ENCODE measurements around the gene SAMD10.
"Not testable (repeated sequence)": the region's sequence is repeated elsewhere in the genome, so short reads cannot be mapped to it uniquely, and the experiment has no call there.

Gene SAMD10

GRCh38 chr20:63973636-63974401 lies 5.6 kb downstream of the SAMD10 start:
- TF ChIP-seq EZH2phosphoT487 (IDR thresholded peaks at IDR 0.05; ENCODE audit: low read length) (no peak), CTCF (IDR thresholded peaks at IDR 0.05; ENCODE audit: low read length) (peak; percentile 97), EZH2 (optimal IDR thresholded peaks at IDR 0.05; ENCODE audit: low read depth, low read length) (no peak)
- Histone ChIP-seq H3K36me3 (replicated peaks; ENCODE audit: insufficient read depth, low read length) (no peaks in the 10 kb centered on the region), H3K9ac (ENCODE audit: low read length) (peak overlapping the region; percentile 22; the same call in 1 of the 2 replicates), H3K9me2 (replicated peaks; ENCODE audit: insufficient read depth, low read length) (no peaks in the 10 kb centered on the region), H2AFZ (ENCODE audit: low read length) (peak overlapping the region; percentile 69; the same call in 1 of the 2 replicates), H3F3A (ENCODE audit: insufficient read depth, low read length) (peaks cover 1% of the 10 kb centered on the region; the same call in 1 of the 2 replicates), H3K9me3 (replicated peaks; ENCODE audit: insufficient read depth, low read length) (no peaks in the 10 kb centered on the region), H3K4me1 (ENCODE audit: low read length) (peaks cover 5% of the 10 kb centered on the region), H3K4me2 (ENCODE audit: low read depth, low read length) (peak overlapping the region; percentile 93), H3K79me2 (ENCODE audit: low read length) (peaks cover 4% of the 10 kb centered on the region), H4K20me1 (ENCODE audit: insufficient read depth, low read length) (no peaks in the 10 kb centered on the region), H3K27me3 (replicated peaks; ENCODE audit: insufficient read depth, low read length) (peaks cover 5% of the 10 kb centered on the region; the same call in 1 of the 2 replicates), H3K4me3 (ENCODE audit: low read length) (peak overlapping the region; percentile 48), H3K27ac (ENCODE audit: low read length) (no peak overlapping the region)
- peak; percentile 85 for DNase-seq

GRCh38 chr20:63973160-63973479 lies 6.3 kb downstream of the SAMD10 start:
- H3K4me3 ChIP-seq (ENCODE audit: low read length) = no peak overlapping the region
- H3K27me3 ChIP-seq (replicated peaks; ENCODE audit: insufficient read depth, low read length) = peaks cover 5% of the 10 kb centered on the region; the same call in 1 of the 2 replicates
- H3K9ac ChIP-seq (ENCODE audit: low read length) = no peak overlapping the region
- TF ChIP-seq EZH2phosphoT487 (IDR thresholded peaks at IDR 0.05; ENCODE audit: low read length) = no peak
- H2AFZ ChIP-seq (ENCODE audit: low read length) = no peak overlapping the region
- no peaks in the 10 kb centered on the region for H4K20me1 ChIP-seq (ENCODE audit: insufficient read depth, low read length)
- H3K79me2 ChIP-seq (ENCODE audit: low read length) = peaks cover 8% of the 10 kb centered on the region
- no peaks in the 10 kb centered on the region for H3K9me3 ChIP-seq (replicated peaks; ENCODE audit: insufficient read depth, low read length)
- no peaks in the 10 kb centered on the region; the same call in 1 of the 2 replicates for H3F3A ChIP-seq (ENCODE audit: insufficient read depth, low read length)
- no peak overlapping the region for H3K27ac ChIP-seq (ENCODE audit: low read length)
- peak overlapping the region; percentile 93; the same call in 1 of the 2 replicates for H3K4me2 ChIP-seq (ENCODE audit: low read depth, low read length)
- no peak for DNase-seq
- H3K4me1 ChIP-seq (ENCODE audit: low read length) = peaks cover 9% of the 10 kb centered on the region
- no peaks in the 10 kb centered on the region for H3K36me3 ChIP-seq (replicated peaks; ENCODE audit: insufficient read depth, low read length)
- H3K9me2 ChIP-seq (replicated peaks; ENCODE audit: insufficient read depth, low read length) = no peaks in the 10 kb centered on the region

DNA sequence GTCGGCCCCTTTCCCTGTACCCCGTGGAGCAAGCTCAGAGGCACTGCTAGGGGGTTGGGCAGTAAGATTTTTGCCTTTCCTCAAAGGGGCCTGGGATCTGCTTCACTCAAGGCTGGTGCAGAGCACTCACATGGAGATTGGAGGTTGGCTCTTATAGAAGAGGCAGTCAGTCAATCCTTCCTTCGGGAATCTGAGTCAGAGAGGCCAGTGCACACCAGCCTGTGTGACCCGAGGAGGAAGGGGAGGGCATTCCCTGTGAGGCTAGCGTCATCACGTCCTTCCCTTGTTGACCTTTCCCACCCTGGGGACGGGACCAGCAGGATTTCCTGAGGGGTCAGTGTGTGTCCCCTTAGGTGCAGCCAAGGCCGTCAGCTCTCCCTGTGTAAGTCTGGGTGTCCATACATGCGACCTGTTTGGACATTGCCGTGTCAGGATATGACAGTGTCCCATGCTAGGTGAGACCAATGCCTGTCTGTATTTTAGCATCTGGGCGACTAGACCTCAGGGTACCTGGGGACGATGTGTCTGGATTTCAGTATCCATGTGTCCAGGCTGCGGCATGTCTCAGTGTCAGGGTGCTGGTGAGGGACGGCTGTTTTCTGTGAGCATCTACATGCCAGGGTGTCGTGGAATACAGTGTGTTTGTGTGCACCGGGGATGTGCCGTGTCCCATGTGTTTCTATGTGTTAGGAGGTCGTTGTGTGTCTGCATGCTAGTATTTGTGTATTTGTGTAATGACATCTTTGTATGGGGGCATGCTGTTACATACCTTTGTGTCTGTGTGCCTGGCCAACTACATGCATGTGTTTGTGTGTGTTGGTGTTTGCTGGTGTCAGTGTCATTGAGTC lies 6.9 kb downstream of the SAMD10 start:
- Histone ChIP-seq H3K9ac (ENCODE audit: low read length) (no peak overlapping the region), H3K79me2 (ENCODE audit: low read length) (peaks cover 8% of the 10 kb centered on the region), H3K4me1 (ENCODE audit: low read length) (peaks cover 9% of the 10 kb centered on the region), H3K36me3 (replicated peaks; ENCODE audit: insufficient read depth, low read length) (no peaks in the 10 kb centered on the region), H2AFZ (ENCODE audit: low read length) (no peak overlapping the region), H3K27me3 (replicated peaks; ENCODE audit: insufficient read depth, low read length) (peaks cover 5% of the 10 kb centered on the region; the same call in 1 of the 2 replicates), H3K4me3 (ENCODE audit: low read length) (no peak overlapping the region), H3F3A (ENCODE audit: insufficient read depth, low read length) (no peaks in the 10 kb centered on the region; the same call in 1 of the 2 replicates), H3K27ac (ENCODE audit: low read length) (no peak overlapping the region), H4K20me1 (ENCODE audit: insufficient read depth, low read length) (no peaks in the 10 kb centered on the region), H3K9me2 (replicated peaks; ENCODE audit: insufficient read depth, low read length) (no peaks in the 10 kb centered on the region), H3K9me3 (replicated peaks; ENCODE audit: insufficient read depth, low read length) (no peaks in the 10 kb centered on the region), H3K4me2 (ENCODE audit: low read depth, low read length) (no peak overlapping the region)
- DNase-seq = no peak
- no peak for TF ChIP-seq CTCF (IDR thresholded peaks at IDR 0.05; ENCODE audit: low read length)
- no peak for TF ChIP-seq EZH2phosphoT487 (IDR thresholded peaks at IDR 0.05; ENCODE audit: low read length)
- no peak for TF ChIP-seq EZH2 (optimal IDR thresholded peaks at IDR 0.05; ENCODE audit: low read depth, low read length)

- not testable (repeated sequence) for H3K4me3 ChIP-seq (ENCODE audit: low read length); H3K27ac ChIP-seq (ENCODE audit: low read length); H3K79me2 ChIP-seq (ENCODE audit: low read length); H3K4me2 ChIP-seq (ENCODE audit: low read depth, low read length); H2AFZ ChIP-seq (ENCODE audit: low read length); DNase-seq; H3K9me2 ChIP-seq (replicated peaks; ENCODE audit: insufficient read depth, low read length); H3K27me3 ChIP-seq (replicated peaks; ENCODE audit: insufficient read depth, low read length); H3K36me3 ChIP-seq (replicated peaks; ENCODE audit: insufficient read depth, low read length); H3F3A ChIP-seq (ENCODE audit: insufficient read depth, low read length); H4K20me1 ChIP-seq (ENCODE audit: insufficient read depth, low read length); H3K9me3 ChIP-seq (replicated peaks; ENCODE audit: insufficient read depth, low read length); H3K9ac ChIP-seq (ENCODE audit: low read length); H3K4me1 ChIP-seq (ENCODE audit: low read length)
Observed at GRCh38 chr20:63971960-63972311, 7.5 kb downstream of the SAMD10 start.
